Measurements from ENCODE around the gene PLXDC2. TPM values are rescaled to one million over a fixed set of nuclear protein-coding genes. Genes with fewer than 3 reads are reported as not detected.

Gene PLXDC2
- total and polyA plus RNA-seq, 2 experiments from 2014 or later, result 13.5 to 19.4 TPM

DNA sequence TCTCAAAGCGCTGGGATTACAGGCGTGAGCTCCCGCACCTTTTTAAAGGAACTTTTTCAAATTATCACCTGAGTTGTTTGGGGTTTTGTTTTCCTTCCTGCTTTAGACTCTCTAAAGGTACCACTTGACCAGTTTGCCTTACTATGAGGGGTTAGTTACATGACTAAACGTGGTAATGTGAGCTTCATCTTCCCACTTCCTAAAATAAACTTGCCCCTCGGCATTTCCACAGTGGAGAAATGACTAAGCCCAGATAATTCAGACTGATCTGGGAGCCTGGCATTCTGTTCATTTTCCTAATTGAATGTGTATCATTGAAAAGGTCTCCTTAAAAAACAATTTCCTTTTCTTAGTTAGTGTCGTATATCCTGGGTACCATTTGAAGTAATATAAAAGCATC, 163.4 kb downstream of the PLXDC2 start:
- Histone ChIP-seq H3K27ac (ENCODE audit: low read depth) (no peak overlapping the region), H2AFZ (no peak overlapping the region), H3K4me1 (ENCODE audit: insufficient read depth) (peaks cover 41% of the 10 kb centered on the region), H3K9me2 (ENCODE audit: insufficient read depth) (no peaks in the 10 kb centered on the region), H3K36me3 (ENCODE audit: insufficient read depth) (0 out of 2 replicates have a peak, but pooled peaks cover 3% of the 10 kb centered on the region), H4K20me1 (replicated peaks; ENCODE audit: insufficient read depth) (no peaks in the 10 kb centered on the region), H3K4me3 (no peak overlapping the region), H3F3A (replicated peaks; ENCODE audit: low read depth) (no peaks in the 10 kb centered on the region), H3K4me2 (no peak overlapping the region), H3K27me3 (ENCODE audit: insufficient read depth) (no peaks in the 10 kb centered on the region), H3K79me2 (replicated peaks; ENCODE audit: insufficient read depth) (peaks cover 89% of the 10 kb centered on the region)
- no peak overlapping the region for H3K27ac Mint-ChIP-seq
- H3K27me3 Mint-ChIP-seq (ENCODE audit: insufficient read depth, low read depth, poor library complexity), result no peaks in the 10 kb centered on the region
- H3K9me3 Mint-ChIP-seq, result no peaks in the 10 kb centered on the region
- peaks cover 47% of the 10 kb centered on the region for H3K4me1 Mint-ChIP-seq
- no peak for TF ChIP-seq STAT1 (IDR thresholded peaks at IDR 0.05; ENCODE audit: unreplicated experiment)
- TF ChIP-seq, protein P1, sequence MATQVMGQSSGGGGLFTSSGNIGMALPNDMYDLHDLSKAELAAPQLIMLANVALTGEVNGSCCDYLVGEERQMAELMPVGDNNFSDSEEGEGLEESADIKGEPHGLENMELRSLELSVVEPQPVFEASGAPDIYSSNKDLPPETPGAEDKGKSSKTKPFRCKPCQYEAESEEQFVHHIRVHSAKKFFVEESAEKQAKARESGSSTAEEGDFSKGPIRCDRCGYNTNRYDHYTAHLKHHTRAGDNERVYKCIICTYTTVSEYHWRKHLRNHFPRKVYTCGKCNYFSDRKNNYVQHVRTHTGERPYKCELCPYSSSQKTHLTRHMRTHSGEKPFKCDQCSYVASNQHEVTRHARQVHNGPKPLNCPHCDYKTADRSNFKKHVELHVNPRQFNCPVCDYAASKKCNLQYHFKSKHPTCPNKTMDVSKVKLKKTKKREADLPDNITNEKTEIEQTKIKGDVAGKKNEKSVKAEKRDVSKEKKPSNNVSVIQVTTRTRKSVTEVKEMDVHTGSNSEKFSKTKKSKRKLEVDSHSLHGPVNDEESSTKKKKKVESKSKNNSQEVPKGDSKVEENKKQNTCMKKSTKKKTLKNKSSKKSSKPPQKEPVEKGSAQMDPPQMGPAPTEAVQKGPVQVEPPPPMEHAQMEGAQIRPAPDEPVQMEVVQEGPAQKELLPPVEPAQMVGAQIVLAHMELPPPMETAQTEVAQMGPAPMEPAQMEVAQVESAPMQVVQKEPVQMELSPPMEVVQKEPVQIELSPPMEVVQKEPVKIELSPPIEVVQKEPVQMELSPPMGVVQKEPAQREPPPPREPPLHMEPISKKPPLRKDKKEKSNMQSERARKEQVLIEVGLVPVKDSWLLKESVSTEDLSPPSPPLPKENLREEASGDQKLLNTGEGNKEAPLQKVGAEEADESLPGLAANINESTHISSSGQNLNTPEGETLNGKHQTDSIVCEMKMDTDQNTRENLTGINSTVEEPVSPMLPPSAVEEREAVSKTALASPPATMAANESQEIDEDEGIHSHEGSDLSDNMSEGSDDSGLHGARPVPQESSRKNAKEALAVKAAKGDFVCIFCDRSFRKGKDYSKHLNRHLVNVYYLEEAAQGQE (IDR thresholded peaks at IDR 0.05; ENCODE audit: unreplicated experiment), result no peak
- TF ChIP-seq ETS1 (IDR thresholded peaks at IDR 0.05), result no peak
- no peak for TF ChIP-seq EZH2 (IDR thresholded peaks at IDR 0.05; ENCODE audit: low read depth, unreplicated experiment)
- no peak for TF ChIP-seq ZNF331 (CRISPR knock-in tag; IDR thresholded peaks at IDR 0.05; ENCODE audit: low read depth)
- TF ChIP-seq NANOG (IDR thresholded peaks at IDR 0.05; ENCODE audit: borderline replicate concordance), result no peak
- TF ChIP-seq ZNF114 (CRISPR knock-in tag; IDR thresholded peaks at IDR 0.05), result no peak
- no peak for TF ChIP-seq JUNB (IDR thresholded peaks at IDR 0.05; ENCODE audit: unreplicated experiment)
- TF ChIP-seq, protein P2, sequence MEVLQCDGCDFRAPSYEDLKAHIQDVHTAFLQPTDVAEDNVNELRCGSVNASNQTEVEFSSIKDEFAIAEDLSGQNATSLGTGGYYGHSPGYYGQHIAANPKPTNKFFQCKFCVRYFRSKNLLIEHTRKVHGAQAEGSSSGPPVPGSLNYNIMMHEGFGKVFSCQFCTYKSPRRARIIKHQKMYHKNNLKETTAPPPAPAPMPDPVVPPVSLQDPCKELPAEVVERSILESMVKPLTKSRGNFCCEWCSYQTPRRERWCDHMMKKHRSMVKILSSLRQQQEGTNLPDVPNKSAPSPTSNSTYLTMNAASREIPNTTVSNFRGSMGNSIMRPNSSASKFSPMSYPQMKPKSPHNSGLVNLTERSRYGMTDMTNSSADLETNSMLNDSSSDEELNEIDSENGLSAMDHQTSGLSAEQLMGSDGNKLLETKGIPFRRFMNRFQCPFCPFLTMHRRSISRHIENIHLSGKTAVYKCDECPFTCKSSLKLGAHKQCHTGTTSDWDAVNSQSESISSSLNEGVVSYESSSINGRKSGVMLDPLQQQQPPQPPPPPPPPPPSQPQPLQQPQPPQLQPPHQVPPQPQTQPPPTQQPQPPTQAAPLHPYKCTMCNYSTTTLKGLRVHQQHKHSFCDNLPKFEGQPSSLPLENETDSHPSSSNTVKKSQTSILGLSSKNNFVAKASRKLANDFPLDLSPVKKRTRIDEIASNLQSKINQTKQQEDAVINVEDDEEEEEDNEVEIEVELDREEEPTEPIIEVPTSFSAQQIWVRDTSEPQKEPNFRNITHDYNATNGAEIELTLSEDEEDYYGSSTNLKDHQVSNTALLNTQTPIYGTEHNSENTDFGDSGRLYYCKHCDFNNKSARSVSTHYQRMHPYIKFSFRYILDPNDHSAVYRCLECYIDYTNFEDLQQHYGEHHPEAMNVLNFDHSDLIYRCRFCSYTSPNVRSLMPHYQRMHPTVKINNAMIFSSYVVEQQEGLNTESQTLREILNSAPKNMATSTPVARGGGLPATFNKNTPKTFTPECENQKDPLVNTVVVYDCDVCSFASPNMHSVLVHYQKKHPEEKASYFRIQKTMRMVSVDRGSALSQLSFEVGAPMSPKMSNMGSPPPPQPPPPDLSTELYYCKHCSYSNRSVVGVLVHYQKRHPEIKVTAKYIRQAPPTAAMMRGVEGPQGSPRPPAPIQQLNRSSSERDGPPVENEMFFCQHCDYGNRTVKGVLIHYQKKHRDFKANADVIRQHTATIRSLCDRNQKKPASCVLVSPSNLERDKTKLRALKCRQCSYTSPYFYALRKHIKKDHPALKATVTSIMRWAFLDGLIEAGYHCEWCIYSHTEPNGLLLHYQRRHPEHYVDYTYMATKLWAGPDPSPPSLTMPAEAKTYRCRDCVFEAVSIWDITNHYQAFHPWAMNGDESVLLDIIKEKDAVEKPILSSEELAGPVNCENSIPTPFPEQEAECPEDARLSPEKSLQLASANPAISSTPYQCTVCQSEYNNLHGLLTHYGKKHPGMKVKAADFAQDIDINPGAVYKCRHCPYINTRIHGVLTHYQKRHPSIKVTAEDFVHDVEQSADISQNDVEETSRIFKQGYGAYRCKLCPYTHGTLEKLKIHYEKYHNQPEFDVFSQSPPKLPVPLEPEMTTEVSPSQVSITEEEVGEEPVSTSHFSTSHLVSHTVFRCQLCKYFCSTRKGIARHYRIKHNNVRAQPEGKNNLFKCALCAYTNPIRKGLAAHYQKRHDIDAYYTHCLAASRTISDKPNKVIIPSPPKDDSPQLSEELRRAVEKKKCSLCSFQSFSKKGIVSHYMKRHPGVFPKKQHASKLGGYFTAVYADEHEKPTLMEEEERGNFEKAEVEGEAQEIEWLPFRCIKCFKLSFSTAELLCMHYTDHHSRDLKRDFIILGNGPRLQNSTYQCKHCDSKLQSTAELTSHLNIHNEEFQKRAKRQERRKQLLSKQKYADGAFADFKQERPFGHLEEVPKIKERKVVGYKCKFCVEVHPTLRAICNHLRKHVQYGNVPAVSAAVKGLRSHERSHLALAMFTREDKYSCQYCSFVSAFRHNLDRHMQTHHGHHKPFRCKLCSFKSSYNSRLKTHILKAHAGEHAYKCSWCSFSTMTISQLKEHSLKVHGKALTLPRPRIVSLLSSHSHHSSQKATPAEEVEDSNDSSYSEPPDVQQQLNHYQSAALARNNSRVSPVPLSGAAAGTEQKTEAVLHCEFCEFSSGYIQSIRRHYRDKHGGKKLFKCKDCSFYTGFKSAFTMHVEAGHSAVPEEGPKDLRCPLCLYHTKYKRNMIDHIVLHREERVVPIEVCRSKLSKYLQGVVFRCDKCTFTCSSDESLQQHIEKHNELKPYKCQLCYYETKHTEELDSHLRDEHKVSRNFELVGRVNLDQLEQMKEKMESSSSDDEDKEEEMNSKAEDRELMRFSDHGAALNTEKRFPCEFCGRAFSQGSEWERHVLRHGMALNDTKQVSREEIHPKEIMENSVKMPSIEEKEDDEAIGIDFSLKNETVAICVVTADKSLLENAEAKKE (CRISPR knock-in tag; IDR thresholded peaks at IDR 0.05), result no peak
- no peak for TF ChIP-seq CTCF (conservative IDR thresholded peaks at IDR 0.05; ENCODE audit: low read depth in 2 of 2)
- no peak for TF ChIP-seq CREB1 (CRISPR knock-in tag; IDR thresholded peaks at IDR 0.05; ENCODE audit: low read depth)
- no peak for TF ChIP-seq EZH2phosphoT487 (IDR thresholded peaks at IDR 0.05; ENCODE audit: unreplicated experiment)
- TF ChIP-seq POLR2AphosphoS5 (IDR thresholded peaks at IDR 0.05; ENCODE audit: low read depth), result no peak
- H3K36me3 Mint-ChIP-seq (ENCODE audit: low read depth), result peaks cover 10% of the 10 kb centered on the region; the same call in 2 of the 3 replicates
- DNase-seq (ENCODE audit: low spot score) (no peak), ATAC-seq (no peak)
- H3K4me3 Mint-ChIP-seq, result no peak overlapping the region
